B cell (primary cell): ENCODE data around the gene TET1. TPM values are rescaled to one million over a fixed set of nuclear protein-coding genes. Genes with fewer than 3 reads are reported as not detected.

Experiments used
- ATAC-seq: fragments of 200-7000 bp; cut with Tn5 transposase; one replicate; pipeline ENCODE4 v1.10.0; 2021; ENCODE audit warnings: low read depth, mild to moderate bottlenecking, moderate number of reproducible peaks, moderate library complexity
- CTCF ChIA-PET: fragments of 350-600 bp; sonication (Branson Sonifier 250); formaldehyde crosslinking; loops from one replicate; lab custom pipeline; 2021; ENCODE audit warnings: antibody characterized with exemption, inconsistent platforms; lab: Charles Lee
- POLR2A ChIA-PET: fragments of 350-600 bp; sonication (Branson Sonifier 250); formaldehyde crosslinking; loops from one replicate; lab custom pipeline; 2021; ENCODE audit warnings: antibody characterized with exemption; lab: Charles Lee
- DNase-seq: peaks from one replicate; pipeline ENCODE4 v3.0.0; 2013
- H2AFZ ChIP-seq: 2 replicates; pipeline ENCODE4 v1.6.1; 2012; ENCODE audit warnings: mild to moderate bottlenecking, low read depth, low read length; ENCODE audit not compliant: insufficient read depth, poor library complexity, severe bottlenecking
- H3K27ac ChIP-seq, 2 donors: 1 replicate in 1 of 2; 2 replicates in 1 of 2; pipeline ENCODE4 v1.5.1; 2012 to 2013; ENCODE audit warnings: low read length in 2 of 2, mild to moderate bottlenecking in 2 of 2, moderate library complexity in 1 of 2
- H3K27me3 ChIP-seq, 4 experiments: fragments of 200-600 bp in 1 of 4; sonication (generic) in 1 of 4; replicated peaks in 1 of 4; 1 replicate in 2 of 4; 2 replicates in 2 of 4; pipeline versions ENCODE4 v1.6.1 to v1.7.0; 2013 to 2016; ENCODE audit warnings: low read length in 3 of 4, mild to moderate bottlenecking in 2 of 4, mixed read lengths in 1 of 4, moderate library complexity in 1 of 4; ENCODE audit not compliant: insufficient read depth in 4 of 4, control insufficient read depth in 3 of 4; ENCODE audit errors: control extremely low read depth in 1 of 4
- H3K36me3 ChIP-seq, 2 experiments: replicated peaks in 1 of 2; 1 replicate in 1 of 2; 2 replicates in 1 of 2; pipeline versions ENCODE4 v1.6.1 to v1.7.1; 2013; ENCODE audit warnings: low read length in 1 of 2; ENCODE audit not compliant: insufficient read depth in 2 of 2, control insufficient read depth in 1 of 2; ENCODE audit errors: control extremely low read depth in 1 of 2, extremely low read depth in 1 of 2
- H3K4me1 ChIP-seq, 2 donors: fragments of 200-600 bp in 1 of 2; sonication (generic) in 1 of 2; 1 replicate in 1 of 2; 2 replicates in 1 of 2; pipeline versions ENCODE4 v1.5.1 to v1.6.1; 2013 to 2017; ENCODE audit warnings: low read length in 2 of 2; ENCODE audit not compliant: control insufficient read depth in 2 of 2, insufficient read depth in 2 of 2
- H3K4me2 ChIP-seq: replicated peaks from 2 replicates; pipeline ENCODE3; 2012; ENCODE audit warnings: mild to moderate bottlenecking, low read depth, low read length; ENCODE audit not compliant: poor library complexity, severe bottlenecking
- H3K4me3 ChIP-seq, 5 experiments: fragments of 200-600 bp in 1 of 5; sonication (generic) in 1 of 5; 1 replicate in 3 of 5; 2 replicates in 2 of 5; pipeline versions ENCODE4 v1.5.1 to v1.7.0; 2011 to 2016; ENCODE audit warnings: low read length in 4 of 5, mild to moderate bottlenecking in 4 of 5, low read depth in 2 of 5, control low read depth in 1 of 5, moderate library complexity in 1 of 5; ENCODE audit not compliant: insufficient read depth in 1 of 5; ENCODE audit errors: control extremely low read depth in 1 of 5, extremely low read depth in 1 of 5
- H3K79me2 ChIP-seq: fragments of 200-600 bp; sonication (generic); one replicate; pipeline ENCODE4 v1.6.0; 2016; ENCODE audit warnings: low read length; ENCODE audit not compliant: control insufficient read depth, insufficient read depth
- H3K9ac ChIP-seq: fragments of 200-600 bp; sonication (generic); 2 replicates; pipeline ENCODE4 v1.6.1; 2017; ENCODE audit warnings: mild to moderate bottlenecking, low read length, moderate library complexity
- H3K9me3 ChIP-seq, 3 donors: one replicate each; pipeline versions ENCODE4 v1.6.1 to v1.7.1; 2013; ENCODE audit warnings: low read length in 2 of 3; ENCODE audit not compliant: control insufficient read depth in 2 of 3, insufficient read depth in 1 of 3; ENCODE audit errors: control extremely low read depth in 1 of 3
- H4K20me1 ChIP-seq: 2 replicates; pipeline ENCODE4 v1.6.0; 2012; ENCODE audit warnings: mild to moderate bottlenecking, low read length; ENCODE audit not compliant: insufficient read depth, control insufficient read depth, poor library complexity, severe bottlenecking
- H3K27ac Mint-ChIP-seq: one replicate; pipeline ENCODE4 v1.8.0; 2021; ENCODE audit warnings: mixed read lengths
- H3K27me3 Mint-ChIP-seq: one replicate; pipeline ENCODE4 v1.8.0; 2021; ENCODE audit warnings: mixed read lengths
- H3K4me1 Mint-ChIP-seq: one replicate; pipeline ENCODE4 v1.8.0; 2021; ENCODE audit warnings: mixed read lengths
- H3K4me3 Mint-ChIP-seq: one replicate; pipeline ENCODE4 v1.8.0; 2021; ENCODE audit warnings: mixed read lengths
- H3K9me3 Mint-ChIP-seq: one replicate; pipeline ENCODE4 v1.8.0; 2022; ENCODE audit warnings: mixed read lengths; ENCODE audit not compliant: insufficient read depth
- CTCF ChIP-seq: fragments of 200-600 bp; IDR thresholded peaks from one replicate; pipeline ENCODE4 v1.8.0; 2022; ENCODE audit warnings: antibody characterized with exemption, mild to moderate bottlenecking
- EZH2 ChIP-seq: IDR thresholded peaks from 2 replicates; pipeline ENCODE4 v1.6.1; 2012; ENCODE audit warnings: borderline replicate concordance, low read depth, mild to moderate bottlenecking, moderate library complexity, low read length; ENCODE audit not compliant: insufficient read depth, poor library complexity, severe bottlenecking
- WGBS: methylation state at CpG from one replicate; pipeline ENCODE4 v1.1.5; 2013; ENCODE audit warnings: missing lambda C conversion rate; ENCODE audit not compliant: insufficient coverage; 5-methylcytosine and 5-hydroxymethylcytosine counted together
- intact Hi-C: fragments of 100-400 bp; cut with micrococcal nuclease; formaldehyde crosslinking; loops from one replicate; pipeline ENCODE4 v1.10.0; 2022
- polyA plus RNA-seq: library from polyadenylated mRNA; depleted of rRNA; stranded (reverse); fragments of >200 nt; gene quantifications from 2 replicates; pipeline ENCODE4 v1.2.3, GENCODE V29; 2012
- total RNA-seq, 2 donors: library from RNA; stranded (reverse); fragments of 120-200 nt in 1 of 2; gene quantifications; 1 replicate in 1 of 2; 2 replicates in 1 of 2; pipeline versions ENCODE4 v1.2.3 to v1.2.4, GENCODE V29; 2013 to 2022

Gene TET1
- total and polyA plus RNA-seq, 2 donors (not counting 1 experiment from before 2014, with no cell fraction given) = 0.30 to 1.4 TPM

- Mint-ChIP-seq H3K27me3 (peaks cover 63% of the 10 kb centered on the region), H3K9me3 (no peaks in the 10 kb centered on the region), H3K27ac (no peak overlapping the region), H3K4me3 (no peak overlapping the region), H3K4me1 (peaks cover 27% of the 10 kb centered on the region)
- Histone ChIP-seq H3K27me3 (peaks cover 0 to 45% (median 28%) of the 10 kb centered on the region in 4 experiments), H3K36me3 (no peaks in the 10 kb centered on the region), H3K4me2 (no peak overlapping the region), H4K20me1 (no peaks in the 10 kb centered on the region), H3K9ac (no peak overlapping the region), H3K9me3 (peaks cover 0 to 13% (median 0%) of the 10 kb centered on the region in 3 donors), H2AFZ (no peak overlapping the region), H3K4me1 (peaks cover 32 to 35% of the 10 kb centered on the region in 2 donors), H3K4me3 (no peak overlapping the region), H3K79me2 (no peaks in the 10 kb centered on the region), H3K27ac (no peak overlapping the region)
- no peak for DNase-seq
- WGBS = 100% methylated on average over 2 of the region's 2 CpGs
- intact Hi-C loops = no loop called here
- no peak for TF ChIP-seq EZH2
- no peak for TF ChIP-seq CTCF
- POLR2A ChIA-PET = no interaction called here
- CTCF ChIA-PET = no interaction called here
- ATAC-seq = no peak
These were observed 1.7 kb upstream of the TET1 start for GRCh38 chr10:68558478-68558877.

GRCh38 chr10:68559251-68559650 lies 886 bp upstream of the TET1 start:
- Histone ChIP-seq H3K4me3 (no peak overlapping the region), H2AFZ (no peak overlapping the region), H3K79me2 (no peaks in the 10 kb centered on the region), H3K4me2 (no peak overlapping the region), H3K9ac (no peak overlapping the region), H3K4me1 (peaks cover 32 to 35% of the 10 kb centered on the region in 2 donors), H3K36me3 (no peaks in the 10 kb centered on the region), H3K27ac (no peak overlapping the region), H3K9me3 (peaks cover 0 to 13% (median 0%) of the 10 kb centered on the region in 3 donors), H4K20me1 (no peaks in the 10 kb centered on the region), H3K27me3 (peaks cover 0 to 45% (median 30%) of the 10 kb centered on the region in 4 experiments)
- Mint-ChIP-seq H3K4me3 (peak overlapping the region; percentile 82), H3K9me3 (no peaks in the 10 kb centered on the region), H3K27ac (no peak overlapping the region), H3K4me1 (peaks cover 27% of the 10 kb centered on the region), H3K27me3 (peaks cover 65% of the 10 kb centered on the region)
- WGBS = 90% methylated on average over 2 of the region's 4 CpGs
- ATAC-seq (no peak), DNase-seq (no peak)
- intact Hi-C loops = no loop called here
- ChIA-PET POLR2A (no interaction called here), CTCF (no interaction called here)
- TF ChIP-seq CTCF (no peak), EZH2 (no peak)
